GM21390 (cell line): Measurements from ENCODE around the gene NANOS3.
"Not testable (repeated sequence)": the region's sequence is repeated elsewhere in the genome, so short reads cannot be mapped to it uniquely, and the experiment has no call there.

Experiments
- ATAC-seq: cut with Tn5 transposase; IDR thresholded peaks from one replicate; pipeline ENCODE4 v1.9.1; 2021; ENCODE audit not compliant: unreplicated experiment

NANOS3 gene

DNA sequence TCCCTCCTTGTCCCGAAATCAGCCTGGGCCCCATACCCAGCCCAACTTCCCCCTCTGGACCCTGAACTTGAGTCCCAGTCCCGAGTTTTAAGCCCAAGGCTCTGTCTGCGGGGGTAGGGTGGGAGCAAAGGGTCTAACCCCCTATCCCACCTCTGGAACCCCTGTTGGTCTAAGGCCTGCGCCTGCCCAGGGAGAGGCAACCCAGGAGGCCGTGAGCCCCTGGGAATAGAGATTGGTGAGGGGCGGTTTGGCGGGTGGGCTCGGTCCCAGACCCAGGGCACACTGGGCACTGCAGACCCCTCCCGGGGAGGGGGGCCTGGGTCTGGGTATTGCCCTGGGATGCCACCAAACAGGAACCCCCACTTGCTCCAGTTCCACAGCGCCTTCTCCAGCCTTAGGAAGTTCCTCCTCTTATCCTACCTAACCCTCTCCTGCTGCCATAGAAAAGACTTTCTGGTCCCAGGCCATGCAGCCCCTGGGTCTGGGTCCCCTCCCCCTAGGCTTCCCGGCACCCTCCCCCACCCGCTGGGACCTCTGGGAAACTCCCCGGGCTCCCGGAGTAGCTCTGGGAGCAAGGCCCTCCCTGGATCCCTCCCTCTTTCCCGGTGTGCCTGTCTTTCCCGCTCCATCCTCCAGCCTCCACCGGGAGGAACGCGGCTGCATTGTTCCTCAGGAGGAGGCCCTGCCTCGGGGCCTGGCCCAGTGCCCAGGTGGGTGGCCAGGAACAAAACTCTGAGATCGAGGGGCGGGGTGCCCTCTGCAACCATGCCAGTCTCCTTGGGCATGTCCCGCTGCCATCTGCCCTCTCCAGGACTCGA lies 33.6 kb upstream of the NANOS3 start:
- ATAC-seq, result no peak

DNA sequence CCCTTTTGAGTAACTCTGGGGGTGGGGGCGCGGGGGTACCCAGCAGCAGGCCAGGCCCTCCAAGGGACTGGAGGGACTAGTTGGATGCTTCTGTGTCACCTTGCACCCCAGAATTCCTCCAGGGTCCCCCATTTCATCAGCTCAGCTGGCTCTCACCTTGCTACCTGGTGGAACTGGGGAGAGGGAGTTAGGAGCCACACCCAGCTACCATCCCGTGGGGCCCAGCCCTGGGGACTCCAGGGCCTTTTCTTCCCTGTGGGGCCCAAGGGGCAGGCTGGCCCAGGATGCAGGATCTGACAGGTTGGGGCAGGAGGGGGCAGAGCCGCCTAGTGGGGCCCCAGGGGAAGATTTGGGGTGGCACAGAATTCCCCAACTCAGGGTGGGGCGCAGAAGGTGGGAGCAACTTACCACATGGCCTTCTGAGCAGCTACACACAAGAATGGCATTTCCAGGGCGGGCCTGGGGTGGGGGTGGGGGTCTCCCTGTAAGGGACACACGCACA lies 32.8 kb upstream of the NANOS3 start:
- ATAC-seq, result no peak

DNA sequence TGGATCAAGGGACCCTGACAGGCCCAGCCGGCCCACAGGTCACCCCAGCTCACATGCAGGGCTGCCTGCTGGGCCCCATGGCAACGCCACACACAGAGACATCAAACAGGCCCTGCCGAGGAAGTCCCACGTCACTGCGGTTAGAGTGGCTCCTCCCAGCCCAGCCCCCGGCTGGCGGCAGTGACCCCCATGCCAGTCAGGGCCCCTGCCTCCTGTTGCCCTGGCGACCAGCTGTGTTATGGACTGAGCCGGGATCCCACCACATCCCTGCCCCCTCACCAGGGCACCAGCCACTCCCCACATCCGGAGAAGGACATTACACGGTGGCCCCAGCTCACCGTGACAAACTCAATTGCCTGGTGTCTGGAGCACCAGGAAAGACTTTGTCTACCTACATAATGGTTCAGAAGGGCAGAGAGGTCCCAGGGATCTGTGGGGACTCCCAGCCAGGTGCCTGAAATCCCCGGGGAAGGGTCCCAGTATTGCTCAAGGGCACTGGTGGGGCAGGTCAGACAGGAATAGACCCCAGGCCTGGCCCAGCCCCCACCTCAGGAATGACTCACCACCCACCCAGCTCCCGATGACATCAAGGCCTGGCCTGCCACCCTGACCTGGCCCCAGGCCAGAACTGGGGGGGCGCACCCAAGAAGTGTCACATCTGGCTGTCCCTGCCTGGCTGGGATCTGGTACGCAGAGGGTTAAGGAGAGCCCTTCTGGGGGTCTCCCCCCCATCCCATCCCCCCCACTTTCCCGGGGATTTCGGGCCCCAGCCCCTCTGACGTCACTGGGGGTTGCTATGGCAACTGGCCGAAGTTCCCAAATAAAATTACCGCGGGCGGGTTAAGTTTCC lies 30.2 kb upstream of the NANOS3 start:
- ATAC-seq, result peak; percentile 49

DNA sequence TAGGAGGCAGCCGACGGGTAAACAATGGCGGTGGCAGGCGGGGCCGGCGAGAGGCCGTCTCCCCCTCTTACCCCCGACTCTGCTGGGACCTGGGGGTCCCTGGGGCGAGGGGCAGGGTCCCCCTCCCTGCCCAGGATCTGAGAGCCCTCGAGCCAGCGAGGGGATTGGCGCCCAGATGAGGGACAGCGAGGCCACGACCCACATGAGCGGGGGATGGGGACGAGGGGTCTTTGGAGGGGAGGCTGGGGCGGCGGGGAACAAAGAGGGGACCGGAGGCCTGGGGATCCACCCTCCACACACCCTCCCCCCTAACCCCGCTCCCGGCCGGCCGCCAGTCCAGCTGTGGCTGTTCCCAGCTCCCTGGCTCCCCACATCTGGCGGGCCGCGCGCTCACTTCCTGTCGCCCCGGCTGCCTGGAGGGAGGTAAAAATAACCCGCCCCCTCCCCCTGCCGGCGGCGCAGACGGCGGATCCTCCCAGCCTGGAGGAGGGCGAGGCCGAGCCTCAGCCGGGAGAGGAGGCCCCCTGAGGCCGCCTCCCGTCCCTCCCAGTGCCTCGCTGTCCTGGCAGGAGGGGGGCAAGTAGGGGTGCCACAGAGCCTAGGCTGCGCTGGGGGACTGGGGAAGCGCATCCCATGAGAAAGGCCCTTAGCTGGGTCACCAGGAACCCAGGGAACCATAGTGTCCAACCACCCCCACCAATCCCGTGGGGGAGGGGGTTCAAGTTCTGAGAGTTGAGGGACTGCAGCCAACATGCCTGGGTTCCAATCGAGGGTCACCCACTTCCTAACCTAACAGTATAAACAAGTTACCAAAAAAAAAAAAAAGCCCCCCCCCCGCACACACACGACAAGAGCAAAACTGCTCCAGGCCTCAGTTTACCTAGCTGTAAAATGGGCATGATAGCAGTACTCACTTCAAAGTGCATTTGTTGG lies 29.3 kb upstream of the NANOS3 start:
- ATAC-seq, result no peak

DNA sequence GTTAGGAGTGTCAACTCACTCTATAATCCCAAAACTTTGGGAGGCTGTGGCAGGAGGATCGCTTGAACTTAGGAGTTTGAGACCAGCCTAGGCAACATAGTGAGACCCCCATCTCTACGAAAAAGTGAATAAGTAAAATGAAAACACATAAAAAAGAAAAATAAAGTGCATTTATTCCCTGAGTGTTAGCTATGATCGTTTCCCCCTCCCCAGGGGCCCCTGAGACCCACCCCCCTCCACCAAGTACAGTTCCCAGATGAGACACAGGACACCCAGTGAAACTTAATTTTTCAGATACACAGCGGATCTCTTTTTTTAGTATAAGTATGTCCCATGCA lies 28.6 kb upstream of the NANOS3 start:
- ATAC-seq, result no peak

- no peak for ATAC-seq
Measured at GRCh38 chr19:13848798-13849676, 27.9 kb upstream of the NANOS3 start.

- no peak for ATAC-seq
Measured at GRCh38 chr19:13849991-13850909, 26.7 kb upstream of the NANOS3 start.

DNA sequence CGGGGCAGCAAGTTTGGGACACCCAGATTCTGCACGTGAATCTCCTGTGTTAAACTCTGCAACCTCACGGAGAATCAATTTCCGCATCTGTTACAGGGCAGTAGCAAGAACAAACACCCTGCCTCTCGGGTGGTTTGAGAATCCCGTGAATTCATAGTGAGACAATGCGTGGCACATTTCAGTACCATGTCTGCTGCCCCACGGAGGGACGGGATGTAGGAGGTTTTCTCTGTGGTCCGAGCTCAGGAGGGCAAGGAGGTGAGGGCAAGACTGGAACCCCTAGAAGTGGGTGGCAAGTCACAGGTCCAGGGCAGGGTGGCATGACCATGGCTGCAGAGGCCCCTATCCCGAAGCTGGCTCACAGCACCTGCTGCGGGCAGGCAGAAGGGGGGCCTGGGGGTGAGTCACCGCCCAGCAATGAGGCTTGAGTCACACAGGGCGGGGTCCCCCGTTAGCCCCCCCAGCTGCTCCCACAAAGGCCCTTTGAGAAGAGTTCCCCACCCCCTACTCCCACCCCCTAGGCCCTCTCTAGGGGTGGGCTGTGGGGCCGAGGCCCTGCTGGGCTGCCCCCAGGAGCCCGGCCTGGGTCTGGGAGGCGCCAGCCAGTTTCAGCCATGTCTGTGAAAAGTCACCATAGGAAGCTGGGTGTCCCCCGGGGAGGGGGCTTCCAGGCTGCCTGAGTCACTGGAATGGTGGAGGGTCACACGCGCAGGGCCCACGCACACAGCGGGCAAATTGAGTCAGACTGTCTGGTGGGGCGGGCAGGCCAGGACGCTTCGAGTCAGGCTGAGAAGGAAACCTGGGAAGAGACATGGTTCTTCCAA lies 25.8 kb upstream of the NANOS3 start:
- no peak for ATAC-seq

- not testable (repeated sequence) for ATAC-seq
Measured at GRCh38 chr19:13851734-13852114, 25.2 kb upstream of the NANOS3 start.

DNA sequence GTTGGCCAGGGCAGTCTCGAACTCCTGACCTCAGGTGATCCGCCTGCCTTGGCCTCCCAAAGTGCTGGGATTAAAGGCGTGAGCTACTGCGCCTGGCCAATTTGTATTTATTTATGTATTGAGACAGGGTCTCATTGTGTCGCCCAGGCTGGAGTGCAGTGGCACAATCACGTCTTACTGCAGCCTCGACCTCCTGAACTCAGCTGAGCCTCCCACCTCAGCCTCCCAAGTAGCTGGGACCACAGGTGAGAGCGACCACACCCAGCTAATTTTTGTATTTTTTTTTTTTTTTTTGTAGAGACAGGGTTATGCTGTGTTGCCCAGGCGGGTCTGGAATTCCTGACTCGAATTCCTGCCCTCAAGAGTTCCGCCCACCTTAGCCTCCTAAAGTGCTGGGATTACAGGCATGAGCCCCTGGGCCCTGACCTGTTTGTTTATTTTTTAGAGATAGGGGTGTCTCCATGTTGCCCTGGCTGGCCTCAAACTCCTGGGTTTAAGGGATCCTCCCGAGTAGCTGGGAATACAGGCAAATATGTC lies 24.7 kb upstream of the NANOS3 start:
- not testable (repeated sequence) for ATAC-seq

DNA sequence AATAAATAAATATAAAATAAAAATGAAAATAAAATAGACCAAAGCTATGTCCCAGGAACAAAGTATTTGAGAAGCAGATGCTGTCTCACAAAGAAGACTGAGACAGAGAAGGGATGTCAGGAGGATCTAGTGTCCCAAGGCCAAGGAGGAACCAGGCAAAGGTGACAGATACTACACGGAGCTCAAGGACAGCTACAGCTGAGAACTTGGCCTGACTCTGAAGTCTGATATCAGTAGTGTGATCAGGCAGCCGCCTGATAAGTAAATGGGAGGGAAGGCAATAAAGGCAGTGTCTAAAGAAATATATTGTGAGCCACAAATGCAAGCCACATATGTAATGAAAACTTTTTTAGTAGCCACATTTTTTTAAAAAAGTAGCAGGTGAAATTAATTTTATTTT lies 20.4 kb upstream of the NANOS3 start:
- ATAC-seq, result no peak

- no peak for ATAC-seq
Measured at GRCh38 chr19:13859361-13859880, 17.5 kb upstream of the NANOS3 start.

GRCh38 chr19:13860679-13861391 lies 16.1 kb upstream of the NANOS3 start:
- no peak for ATAC-seq

- peak; percentile 20 for ATAC-seq
Measured at GRCh38 chr19:13861392-13861713, 15.6 kb upstream of the NANOS3 start.

- ATAC-seq, result peak; percentile 74
Measured at GRCh38 chr19:13861714-13862531, 15.0 kb upstream of the NANOS3 start.

DNA sequence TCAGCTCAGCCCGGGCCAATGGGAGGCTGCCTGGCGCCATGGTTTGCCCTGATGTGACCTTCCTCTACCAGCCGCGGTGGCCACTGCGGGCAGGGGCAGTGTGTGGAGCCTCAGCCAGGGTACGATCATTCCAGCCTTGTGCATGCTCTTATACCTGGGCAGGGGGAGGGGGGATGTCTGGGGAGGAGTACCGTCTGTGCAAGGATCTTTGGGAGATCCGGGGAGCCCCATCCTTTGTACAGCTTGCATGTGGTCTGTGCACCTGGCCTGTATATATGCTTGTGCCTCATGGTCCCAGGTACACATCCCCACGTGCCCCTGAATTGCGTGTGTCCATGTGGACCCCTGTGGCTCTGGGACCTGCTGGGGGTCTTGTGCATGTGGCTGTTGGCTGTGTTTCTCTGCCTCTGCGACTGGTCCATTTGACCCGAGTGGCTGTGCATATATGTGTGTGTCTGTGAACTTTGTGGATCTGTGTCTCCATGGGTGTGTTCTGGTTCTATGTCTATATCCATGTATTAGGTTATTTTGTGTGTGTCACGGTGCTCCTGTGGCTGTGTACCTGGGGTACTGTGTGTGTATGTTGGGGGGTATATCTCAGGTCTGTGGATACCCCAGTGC lies 12.8 kb upstream of the NANOS3 start:
- no peak for ATAC-seq
